SK-N-SH (cell line): ENCODE measurements around the gene ATRAID. TPM values are rescaled to one million over a fixed set of nuclear protein-coding genes. Genes with fewer than 3 reads are reported as not detected.

Experiments used
- CTCF ChIA-PET: fragments of 300-600, 350-600 bp; formaldehyde crosslinking; extraction: SDS; loops from one replicate; lab custom pipeline; 2021; lab: Yijun Ruan, JAX
- POLR2A ChIA-PET: fragments of 350-600 bp; sonication (Branson Sonifier 250); formaldehyde crosslinking; extraction: SDS; loops from one replicate; lab custom pipeline; 2020; ENCODE audit warnings: antibody characterized with exemption, inconsistent platforms; lab: Yijun Ruan, JAX
- DNase-seq: peaks from one replicate; pipeline ENCODE4 v3.0.0; 2012
- H2AFZ ChIP-seq: fragments of 200-600 bp; sonication (generic); 2 replicates; pipeline ENCODE4 v1.8.1; 2016; ENCODE audit warnings: antibody characterized with exemption, mild to moderate bottlenecking, low read depth
- H3F3A ChIP-seq: fragments of 200-600 bp; sonication (generic); replicated peaks from 2 replicates; pipeline ENCODE3; 2016; ENCODE audit warnings: antibody characterized with exemption, mild to moderate bottlenecking; ENCODE audit not compliant: insufficient read depth
- H3K27ac ChIP-seq, 2 experiments: fragments of 200-500 bp in 1 of 2; fragments of 200-600 bp in 1 of 2; sonication (Bioruptor generic) in 1 of 2; sonication (generic), shearing (Covaris generic) in 1 of 2; 2 replicates each; pipeline versions ENCODE4 v1.5.1 to v1.6.1; 2014 to 2016; ENCODE audit warnings: low read depth in 2 of 2, inconsistent platforms in 1 of 2, low read length in 1 of 2, mild to moderate bottlenecking in 1 of 2, mixed read lengths in 1 of 2
- H3K27me3 ChIP-seq: fragments of 200-600 bp; sonication (generic), shearing (Covaris generic); 2 replicates; pipeline ENCODE4 v1.6.1; 2016; ENCODE audit warnings: mixed run types; ENCODE audit not compliant: insufficient read depth
- H3K36me3 ChIP-seq, 2 experiments: fragments of 200-500 bp in 1 of 2; fragments of 200-600 bp in 1 of 2; sonication (Bioruptor generic) in 1 of 2; sonication (generic) in 1 of 2; replicated peaks in 1 of 2; 2 replicates each; pipeline versions ENCODE3 to v1.5.1; 2014 to 2016; ENCODE audit warnings: low read length in 1 of 2, mild to moderate bottlenecking in 1 of 2; ENCODE audit not compliant: insufficient read depth in 2 of 2, control insufficient read depth in 1 of 2
- H3K4me1 ChIP-seq, 2 experiments: fragments of 200-500 bp in 1 of 2; fragments of 200-600 bp in 1 of 2; sonication (Bioruptor generic) in 1 of 2; sonication (generic), shearing (Covaris generic) in 1 of 2; 2 replicates each; pipeline versions ENCODE4 v1.5.1 to v1.6.1; 2014 to 2016; ENCODE audit warnings: low read depth in 1 of 2, low read length in 1 of 2, mixed run types in 1 of 2; ENCODE audit not compliant: insufficient read depth in 2 of 2, control insufficient read depth in 1 of 2
- H3K4me2 ChIP-seq: fragments of 200-600 bp; sonication (generic), shearing (Covaris generic); 2 replicates; pipeline ENCODE4 v1.6.1; 2017; ENCODE audit warnings: mixed run types
- H3K4me3 ChIP-seq, 2 experiments: fragments of 200-500 bp in 1 of 2; fragments of 200-600 bp in 1 of 2; sonication (Bioruptor generic) in 1 of 2; sonication (generic), shearing (Covaris generic) in 1 of 2; 2 replicates each; pipeline versions ENCODE4 v1.5.1 to v1.8.1; 2014 to 2016; ENCODE audit warnings: low read depth in 2 of 2, inconsistent platforms in 1 of 2, low read length in 1 of 2, mild to moderate bottlenecking in 1 of 2, mixed read lengths in 1 of 2, moderate library complexity in 1 of 2
- H3K79me2 ChIP-seq: fragments of 200-600 bp; sonication (generic); 2 replicates; pipeline ENCODE4 v1.8.1; 2017; ENCODE audit warnings: mild to moderate bottlenecking; ENCODE audit not compliant: insufficient read depth
- H3K9ac ChIP-seq: fragments of 200-600 bp; sonication (generic); 2 replicates; pipeline ENCODE4 v1.6.1; 2017; ENCODE audit warnings: mixed run types
- H3K9me2 ChIP-seq: fragments of 200-600 bp; sonication (generic); 2 replicates; pipeline ENCODE4 v1.6.1; 2017; ENCODE audit warnings: mixed run types
- H3K9me3 ChIP-seq: fragments of 200-600 bp; sonication (generic); 2 replicates; pipeline ENCODE4 v1.6.1; 2017; ENCODE audit warnings: mixed run types, mild to moderate bottlenecking, moderate library complexity
- H4K20me1 ChIP-seq: fragments of 200-600 bp; sonication (generic); 2 replicates; pipeline ENCODE4 v1.6.1; 2017; ENCODE audit warnings: mild to moderate bottlenecking, mixed run types; ENCODE audit not compliant: insufficient read depth
- ELF1 ChIP-seq: IDR thresholded peaks from 2 replicates; pipeline ENCODE4 v1.4.0; 2012
- EP300 ChIP-seq, 2 experiments: IDR thresholded peaks; 2 replicates each; pipeline versions ENCODE4 v1.4.0 to v1.6.1; 2012; ENCODE audit warnings: borderline replicate concordance in 1 of 2, low read depth in 1 of 2, low read length in 1 of 2
- EZH2phosphoT487 ChIP-seq: fragments of 200-600 bp; sonication (generic); IDR thresholded peaks from 2 replicates; pipeline ENCODE4 v1.6.1; 2017; ENCODE audit warnings: low read depth, mixed run types, mild to moderate bottlenecking, antibody characterized with exemption, moderate library complexity, borderline replicate concordance
- IRF3 ChIP-seq: fragments of 150-350 bp; IDR thresholded peaks from 2 replicates; pipeline ENCODE4 v1.6.1; 2016; ENCODE audit warnings: mild to moderate bottlenecking, low read depth, low read length
- JUND ChIP-seq: IDR thresholded peaks from 2 replicates; pipeline ENCODE4 v1.4.0; 2012
- NRF1 ChIP-seq: IDR thresholded peaks from 2 replicates; pipeline ENCODE4 v1.6.1; 2012; ENCODE audit warnings: low read depth, mild to moderate bottlenecking, low read length
- PBX3 ChIP-seq: IDR thresholded peaks from 2 replicates; pipeline ENCODE4; 2012
- RCOR1 ChIP-seq: fragments of 150-350 bp; IDR thresholded peaks from 2 replicates; pipeline ENCODE4 v1.6.1; 2017; ENCODE audit warnings: antibody characterized with exemption, low read length
- RXRA ChIP-seq: IDR thresholded peaks from 2 replicates; pipeline ENCODE4 v1.4.0; 2012; ENCODE audit warnings: low read depth, mild to moderate bottlenecking, borderline replicate concordance
- SMC3 ChIP-seq: IDR thresholded peaks from 2 replicates; pipeline ENCODE4 v1.6.1; 2012; ENCODE audit warnings: low read depth, low read length, improper control_type of control experiment
- USF1 ChIP-seq: IDR thresholded peaks from 2 replicates; pipeline ENCODE4 v1.4.0; 2012; ENCODE audit warnings: low read depth, borderline replicate concordance
- WGBS: methylation state at CpG from one replicate; pipeline ENCODE4 v1.1.6; 2017; ENCODE audit warnings: low lambda C conversion rate; 5-methylcytosine and 5-hydroxymethylcytosine counted together
- polyA plus RNA-seq, 3 experiments: library from polyadenylated mRNA; depleted of rRNA; stranded (reverse); fragments of >200 nt; gene quantifications; 2 replicates each; pipeline ENCODE4 v1.2.3, GENCODE V29; 2012
- TF ChIP-seq, protein P1 (sequence below): IDR thresholded peaks from 2 replicates; pipeline ENCODE4 v1.6.1; 2012; ENCODE audit warnings: mild to moderate bottlenecking, low read depth, low read length, moderate library complexity

Gene ATRAID
- polyA plus RNA-seq, 1 of the 3 experiments (the other 2 are of a cell fraction): 289 TPM

DNA sequence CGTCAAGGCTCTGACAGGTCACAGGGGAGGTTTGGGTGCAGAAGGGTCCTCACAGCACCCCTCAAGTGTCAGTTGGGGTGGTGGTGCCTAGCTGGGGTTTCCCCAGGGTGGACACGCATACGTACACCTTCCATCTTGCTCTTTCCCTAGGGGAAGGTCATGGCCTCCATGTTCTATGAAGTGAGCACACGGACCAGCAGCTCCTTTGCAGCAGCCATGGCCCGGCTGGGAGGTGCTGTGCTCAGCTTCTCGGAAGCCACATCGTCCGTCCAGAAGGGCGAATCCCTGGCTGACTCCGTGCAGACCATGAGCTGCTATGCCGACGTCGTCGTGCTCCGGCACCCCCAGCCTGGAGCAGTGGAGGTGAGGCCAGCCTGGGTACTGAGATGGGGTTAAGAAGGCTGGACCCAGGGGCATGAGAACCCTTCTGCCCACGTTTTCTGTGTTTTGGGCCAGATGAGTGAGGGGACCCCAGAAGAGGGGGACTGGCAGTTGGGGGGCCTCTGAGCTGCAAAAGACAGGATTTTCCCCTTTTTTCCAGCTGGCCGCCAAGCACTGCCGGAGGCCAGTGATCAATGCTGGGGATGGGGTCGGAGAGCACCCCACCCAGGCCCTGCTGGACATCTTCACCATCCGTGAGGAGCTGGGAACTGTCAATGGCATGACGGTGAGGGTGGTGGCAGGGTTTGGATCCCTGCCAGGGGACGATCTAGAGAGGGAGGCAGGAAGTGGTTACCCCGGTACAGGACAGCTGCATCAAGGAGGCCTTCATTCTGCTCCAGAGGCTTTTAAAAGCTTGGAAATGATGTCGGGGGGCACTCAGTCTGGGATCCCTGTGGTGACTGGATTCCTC lies 30.1 kb downstream of the ATRAID start:
- Histone ChIP-seq H3K79me2 (no peaks in the 10 kb centered on the region), H4K20me1 (no peaks in the 10 kb centered on the region; the same call in 1 of the 2 replicates), H3K9ac (no peak overlapping the region), H3K36me3 (peaks cover 39 to 70% of the 10 kb centered on the region in 2 experiments), H3K4me3 (no peak overlapping the region), H2AFZ (no peak overlapping the region), H3K9me3 (no peaks in the 10 kb centered on the region), H3K9me2 (no peaks in the 10 kb centered on the region), H3K4me1 (no peaks in the 10 kb centered on the region; a peak in 1 of 4 replicates), H3K27ac (no peak overlapping the region), H3F3A (peaks cover 3% of the 10 kb centered on the region), H3K27me3 (no peaks in the 10 kb centered on the region), H3K4me2 (no peak overlapping the region)
- POLR2A ChIA-PET: no interaction called here
- WGBS: 87% methylated on average over 17 of the region's 24 CpGs
- no peak for DNase-seq
- TF ChIP-seq USF1: no peak
- no peak for TF ChIP-seq JUND
- no peak for TF ChIP-seq NRF1
- TF ChIP-seq, protein P1, sequence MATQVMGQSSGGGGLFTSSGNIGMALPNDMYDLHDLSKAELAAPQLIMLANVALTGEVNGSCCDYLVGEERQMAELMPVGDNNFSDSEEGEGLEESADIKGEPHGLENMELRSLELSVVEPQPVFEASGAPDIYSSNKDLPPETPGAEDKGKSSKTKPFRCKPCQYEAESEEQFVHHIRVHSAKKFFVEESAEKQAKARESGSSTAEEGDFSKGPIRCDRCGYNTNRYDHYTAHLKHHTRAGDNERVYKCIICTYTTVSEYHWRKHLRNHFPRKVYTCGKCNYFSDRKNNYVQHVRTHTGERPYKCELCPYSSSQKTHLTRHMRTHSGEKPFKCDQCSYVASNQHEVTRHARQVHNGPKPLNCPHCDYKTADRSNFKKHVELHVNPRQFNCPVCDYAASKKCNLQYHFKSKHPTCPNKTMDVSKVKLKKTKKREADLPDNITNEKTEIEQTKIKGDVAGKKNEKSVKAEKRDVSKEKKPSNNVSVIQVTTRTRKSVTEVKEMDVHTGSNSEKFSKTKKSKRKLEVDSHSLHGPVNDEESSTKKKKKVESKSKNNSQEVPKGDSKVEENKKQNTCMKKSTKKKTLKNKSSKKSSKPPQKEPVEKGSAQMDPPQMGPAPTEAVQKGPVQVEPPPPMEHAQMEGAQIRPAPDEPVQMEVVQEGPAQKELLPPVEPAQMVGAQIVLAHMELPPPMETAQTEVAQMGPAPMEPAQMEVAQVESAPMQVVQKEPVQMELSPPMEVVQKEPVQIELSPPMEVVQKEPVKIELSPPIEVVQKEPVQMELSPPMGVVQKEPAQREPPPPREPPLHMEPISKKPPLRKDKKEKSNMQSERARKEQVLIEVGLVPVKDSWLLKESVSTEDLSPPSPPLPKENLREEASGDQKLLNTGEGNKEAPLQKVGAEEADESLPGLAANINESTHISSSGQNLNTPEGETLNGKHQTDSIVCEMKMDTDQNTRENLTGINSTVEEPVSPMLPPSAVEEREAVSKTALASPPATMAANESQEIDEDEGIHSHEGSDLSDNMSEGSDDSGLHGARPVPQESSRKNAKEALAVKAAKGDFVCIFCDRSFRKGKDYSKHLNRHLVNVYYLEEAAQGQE: no peak
- no peak for TF ChIP-seq RXRA
- no peak for TF ChIP-seq PBX3
- TF ChIP-seq SMC3: no peak
- no peak for TF ChIP-seq ELF1
- CTCF ChIA-PET: interaction anchor here (0.7 to 6.8 kb wide), 12 partner anchors 9 to 157 kb away, joined by 3 to 39 read pairs (median 4); partner anchors contain the start of gene TRIM54

DNA sequence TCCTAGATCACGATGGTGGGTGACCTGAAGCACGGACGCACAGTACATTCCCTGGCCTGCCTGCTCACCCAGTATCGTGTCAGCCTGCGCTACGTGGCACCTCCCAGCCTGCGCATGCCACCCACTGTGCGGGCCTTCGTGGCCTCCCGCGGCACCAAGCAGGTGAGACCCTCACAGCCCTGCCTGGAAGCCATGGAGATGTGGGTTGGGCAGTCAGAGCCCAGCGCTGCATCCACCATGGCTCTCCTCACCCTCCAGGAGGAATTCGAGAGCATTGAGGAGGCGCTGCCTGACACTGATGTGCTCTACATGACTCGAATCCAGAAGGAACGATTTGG lies 30.7 kb downstream of the ATRAID start:
- CTCF ChIA-PET: interaction anchor here (1.0 to 6.8 kb wide), 8 partner anchors 9 to 73 kb away, joined by 3 to 39 read pairs (median 4); partner anchors contain the start of gene TRIM54
- Histone ChIP-seq H3K4me1 (no peaks in the 10 kb centered on the region; a peak in 1 of 4 replicates), H3K9me3 (no peaks in the 10 kb centered on the region), H3F3A (peaks cover 3% of the 10 kb centered on the region), H3K4me3 (no peak overlapping the region), H3K27ac (no peak overlapping the region), H3K9me2 (no peaks in the 10 kb centered on the region), H3K27me3 (no peaks in the 10 kb centered on the region), H3K79me2 (no peaks in the 10 kb centered on the region), H3K4me2 (no peak overlapping the region), H3K9ac (no peak overlapping the region), H2AFZ (no peak overlapping the region), H3K36me3 (peaks cover 33 to 66% of the 10 kb centered on the region in 2 experiments), H4K20me1 (no peaks in the 10 kb centered on the region; the same call in 1 of the 2 replicates)
- no peak for DNase-seq
- 96% methylated on average over 16 of the region's 16 CpGs for WGBS
- POLR2A ChIA-PET: no interaction called here
- TF ChIP-seq IRF3: no peak
- no peak for TF ChIP-seq EZH2phosphoT487
- no peak for TF ChIP-seq EP300 (IDR thresholded peaks at IDR 0.05; ENCODE audit: borderline replicate concordance in 1 of 2, low read depth in 1 of 2, low read length in 1 of 2)
- no peak for TF ChIP-seq RCOR1
